Measurements from ENCODE around the gene CHAF1B.

DNA sequence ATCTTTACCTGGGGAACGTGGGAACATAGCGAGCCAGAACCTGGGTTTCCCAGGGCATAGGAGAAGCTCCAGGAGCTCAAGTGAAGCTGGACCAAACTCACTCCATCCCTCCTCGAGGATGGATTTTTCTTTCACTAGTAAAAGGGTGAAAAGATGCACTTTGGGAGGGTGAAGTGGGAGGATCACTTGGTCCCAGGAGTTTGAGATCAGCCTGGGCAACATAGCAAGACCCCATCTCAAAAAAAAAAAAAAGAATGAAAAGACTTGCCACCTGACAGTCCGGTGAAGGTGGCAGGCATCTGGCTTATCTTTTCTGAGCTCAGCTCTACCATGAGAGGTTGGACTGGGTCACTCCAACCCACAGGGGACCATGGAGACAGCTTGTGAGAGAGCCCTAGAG is 42.3 kb downstream of the CHAF1B start:
- TF ChIP-seq, protein P1, sequence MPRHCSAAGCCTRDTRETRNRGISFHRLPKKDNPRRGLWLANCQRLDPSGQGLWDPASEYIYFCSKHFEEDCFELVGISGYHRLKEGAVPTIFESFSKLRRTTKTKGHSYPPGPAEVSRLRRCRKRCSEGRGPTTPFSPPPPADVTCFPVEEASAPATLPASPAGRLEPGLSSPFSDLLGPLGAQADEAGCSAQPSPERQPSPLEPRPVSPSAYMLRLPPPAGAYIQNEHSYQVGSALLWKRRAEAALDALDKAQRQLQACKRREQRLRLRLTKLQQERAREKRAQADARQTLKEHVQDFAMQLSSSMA (CRISPR knock-in tag; IDR thresholded peaks at IDR 0.05) = no peak
- TF ChIP-seq, protein P2, sequence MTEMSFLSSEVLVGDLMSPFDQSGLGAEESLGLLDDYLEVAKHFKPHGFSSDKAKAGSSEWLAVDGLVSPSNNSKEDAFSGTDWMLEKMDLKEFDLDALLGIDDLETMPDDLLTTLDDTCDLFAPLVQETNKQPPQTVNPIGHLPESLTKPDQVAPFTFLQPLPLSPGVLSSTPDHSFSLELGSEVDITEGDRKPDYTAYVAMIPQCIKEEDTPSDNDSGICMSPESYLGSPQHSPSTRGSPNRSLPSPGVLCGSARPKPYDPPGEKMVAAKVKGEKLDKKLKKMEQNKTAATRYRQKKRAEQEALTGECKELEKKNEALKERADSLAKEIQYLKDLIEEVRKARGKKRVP (CRISPR knock-in tag; IDR thresholded peaks at IDR 0.05) = no peak
- TF ChIP-seq ZNF23 (CRISPR knock-in tag; IDR thresholded peaks at IDR 0.05) = no peak
- no peak for TF ChIP-seq SMARCA4 (IDR thresholded peaks at IDR 0.05)
- TF ChIP-seq EP300 (IDR thresholded peaks at IDR 0.05; ENCODE audit: low read length) = no peak
- TF ChIP-seq CHD2 (IDR thresholded peaks at IDR 0.05; ENCODE audit: low read depth, low read length) = no peak
- TF ChIP-seq STAT6 (CRISPR knock-in tag; IDR thresholded peaks at IDR 0.05) = no peak
- TF ChIP-seq GATA2 (CRISPR knock-in tag; IDR thresholded peaks at IDR 0.05) = no peak
- TF ChIP-seq CTCF (IDR thresholded peaks at IDR 0.05 in 2 of 3, conservative IDR thresholded peaks at IDR 0.05 in 1 of 3; ENCODE audit: insufficient read depth in 2 of 3, low read depth in 1 of 3, low read length in 3 of 3) = no peak
